GM12878 (cell line): Measurements from ENCODE around the gene CFAP99. TPM values are rescaled to one million over a fixed set of nuclear protein-coding genes. Genes with fewer than 3 reads are reported as not detected.

ENCODE experiments used
- BHLHE40 ChIP-seq, 2 experiments: fragments of 450-650 bp in 1 of 2; IDR thresholded peaks; 2 replicates each; pipeline ENCODE4 v1.6.1; 2011 to 2017; ENCODE audit warnings: low read depth in 2 of 2, borderline replicate concordance in 1 of 2, improper control_type of control experiment in 1 of 2, low read length in 1 of 2, mild to moderate bottlenecking in 1 of 2
- CBX5 ChIP-seq: sonication (generic); IDR thresholded peaks from 2 replicates; pipeline ENCODE4 v1.6.1; 2016; ENCODE audit warnings: low read depth, moderate library complexity, mild to moderate bottlenecking, inconsistent platforms
- DPF2 ChIP-seq: fragments of 450-650 bp; IDR thresholded peaks from 2 replicates; pipeline ENCODE4 v1.6.1; 2017; ENCODE audit warnings: mild to moderate bottlenecking
- HDGF ChIP-seq: fragments of 450-650 bp; IDR thresholded peaks from 2 replicates; pipeline ENCODE4 v1.6.1; 2016; ENCODE audit warnings: antibody characterized with exemption
- HSF1 ChIP-seq: fragments of 150-350 bp; IDR thresholded peaks from 2 replicates; pipeline ENCODE4 v1.6.1; 2014; ENCODE audit warnings: mild to moderate bottlenecking, low read depth, low read length
- MEF2B ChIP-seq: fragments of 450-650 bp; IDR thresholded peaks from 2 replicates; pipeline ENCODE4 v1.6.1; 2018; ENCODE audit warnings: mild to moderate bottlenecking, moderate library complexity; ENCODE audit not compliant: partially characterized antibody, poor library complexity, severe bottlenecking
- MTA2 ChIP-seq: fragments of 450-650 bp; IDR thresholded peaks from 2 replicates; pipeline ENCODE4 v1.6.1; 2016; ENCODE audit warnings: low read depth, mild to moderate bottlenecking, moderate library complexity
- MXI1 ChIP-seq: fragments of 150-350 bp; IDR thresholded peaks from 2 replicates; pipeline ENCODE4 v1.6.1; 2011; ENCODE audit warnings: low read depth, mild to moderate bottlenecking, inconsistent platforms, low read length, improper control_type of control experiment
- NR2F1 ChIP-seq: fragments of 450-650 bp; conservative IDR thresholded peaks from 2 replicates; pipeline ENCODE4 v1.6.1; 2017; ENCODE audit warnings: mild to moderate bottlenecking
- NRF1 ChIP-seq: conservative IDR thresholded peaks from 2 replicates; pipeline ENCODE4 v1.6.1; 2011; ENCODE audit warnings: mild to moderate bottlenecking, low read depth, low read length, improper control_type of control experiment
- PBX3 ChIP-seq: IDR thresholded peaks from 2 replicates; pipeline ENCODE4 v1.6.1; 2011; ENCODE audit warnings: mild to moderate bottlenecking, low read depth, low read length, moderate library complexity; ENCODE audit not compliant: insufficient replicate concordance
- RUNX3 ChIP-seq: IDR thresholded peaks from 2 replicates; pipeline ENCODE4 v1.6.1; 2012; ENCODE audit warnings: low read length, inconsistent platforms
- SMAD1 ChIP-seq: fragments of 450-650 bp; IDR thresholded peaks from 2 replicates; pipeline ENCODE4 v1.6.1; 2018; ENCODE audit warnings: mild to moderate bottlenecking, low read depth; ENCODE audit not compliant: partially characterized antibody
- SUPT20H ChIP-seq: IDR thresholded peaks from 2 replicates; pipeline ENCODE4 v1.6.1; 2011; ENCODE audit warnings: low read depth, mild to moderate bottlenecking, low read length, moderate library complexity, borderline replicate concordance; ENCODE audit not compliant: control insufficient read depth
- TAF1 ChIP-seq: IDR thresholded peaks from 2 replicates; pipeline ENCODE4 v1.6.1; 2011; ENCODE audit warnings: mild to moderate bottlenecking, low read depth, low read length, borderline replicate concordance
- ZBED1 ChIP-seq: IDR thresholded peaks from 2 replicates; pipeline ENCODE4 v1.6.1; 2016; ENCODE audit warnings: borderline replicate concordance
- ZBTB11 ChIP-seq: fragments of 450-650 bp; formaldehyde crosslinking; IDR thresholded peaks from 2 replicates; pipeline ENCODE4 v1.5.0; 2022; ENCODE audit warnings: mild to moderate bottlenecking, missing genetic modification characterization
- ZBTB40 ChIP-seq: fragments of 450-650 bp; IDR thresholded peaks from 2 replicates; pipeline ENCODE4 v1.6.1; 2016; ENCODE audit warnings: mild to moderate bottlenecking, moderate library complexity, borderline replicate concordance
- polyA plus RNA-seq, 11 experiments: library from polyadenylated mRNA; depleted of rRNA in 4 of 11; unstranded in 6 of 11; stranded (reverse) in 5 of 11; fragments of >200 nt; fragmentation: Nextera tagmentation in 4 of 11; fragmentation: Illumina TruSeq in 1 of 11; extraction: Ambion mirVana in 4 of 11; extraction: Trizol in 1 of 11; gene quantifications; 1 replicate in 1 of 11; 2 replicates in 10 of 11; pipeline versions ENCODE4 v1.2.1 to v1.2.3, GENCODE V29; 2011 to 2016; ENCODE audit warnings: inconsistent platforms in 2 of 11, missing spikeins in 2 of 11, low read depth in 1 of 11
- total RNA-seq, 4 experiments: library from RNA; depleted of rRNA in 3 of 4; stranded (reverse); fragments of >200 nt in 3 of 4; fragmentation: Illumina TruSeq in 1 of 4; extraction: Trizol in 1 of 4; gene quantifications; 2 replicates each; pipeline versions ENCODE4 v1.2.1 to v1.2.3, GENCODE V29; 2013 to 2021

The CFAP99 gene
- total and polyA plus RNA-seq, 10 of the 15 experiments (the other 5 are each of a cell fraction or from before 2014, with no cell fraction given), result not detected

GRCh38 chr4:2462218-2462991, 43.6 kb downstream of the CFAP99 start (continued):
- TF ChIP-seq ZBTB40 (no peak), HDGF (no peak), PBX3 (no peak), CBX5 (no peak), TAF1 (no peak), SMAD1 (no peak), HSF1 (no peak), SUPT20H (no peak), RUNX3 (no peak), ZBTB11 (CRISPR knock-in tag) (no peak), MEF2B (no peak), MXI1 (peak; percentile 17; the same call in 1 of the 2 replicates), NR2F1 (peak; percentile 35), ZBED1 (no peak), NRF1 (no peak), DPF2 (peak; percentile 58), BHLHE40 (IDR thresholded peaks at IDR 0.05; ENCODE audit: borderline replicate concordance in 1 of 2, low read depth in 2 of 2, low read length in 1 of 2) (peak; percentile 78 to 93; a peak in 3 of 4 replicates), MTA2 (no peak)
